Measurements from ENCODE around the gene FCER2.
"Not testable (repeated sequence)": the region's sequence is repeated elsewhere in the genome, so short reads cannot be mapped to it uniquely, and the experiment has no call there.

Gene FCER2

GRCh38 chr19:7645163-7645562 lies 56.8 kb downstream of the FCER2 start:
- DNase-seq = no peak

DNA sequence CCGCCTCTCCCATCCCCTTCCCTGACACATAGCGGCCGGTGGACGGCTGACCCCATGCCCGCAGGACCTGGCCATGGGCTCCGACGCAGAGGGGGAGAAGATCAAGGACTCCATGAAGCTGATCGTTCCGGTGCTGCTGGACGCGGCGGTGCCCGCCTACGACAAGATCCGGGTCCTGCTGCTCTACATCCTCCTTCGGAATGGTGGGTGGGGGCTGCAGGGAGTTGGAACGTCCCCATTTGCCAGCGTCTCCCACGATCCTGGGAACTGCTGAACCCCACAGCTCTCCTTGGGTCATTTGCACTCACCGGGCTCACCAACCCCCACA lies 57.4 kb downstream of the FCER2 start:
- DNase-seq = no peak

- not testable (repeated sequence) for DNase-seq
Observed at GRCh38 chr19:7643629-7644549, 58.0 kb downstream of the FCER2 start.

- DNase-seq = no peak
Observed at GRCh38 chr19:7643031-7643415, 58.9 kb downstream of the FCER2 start.

DNA sequence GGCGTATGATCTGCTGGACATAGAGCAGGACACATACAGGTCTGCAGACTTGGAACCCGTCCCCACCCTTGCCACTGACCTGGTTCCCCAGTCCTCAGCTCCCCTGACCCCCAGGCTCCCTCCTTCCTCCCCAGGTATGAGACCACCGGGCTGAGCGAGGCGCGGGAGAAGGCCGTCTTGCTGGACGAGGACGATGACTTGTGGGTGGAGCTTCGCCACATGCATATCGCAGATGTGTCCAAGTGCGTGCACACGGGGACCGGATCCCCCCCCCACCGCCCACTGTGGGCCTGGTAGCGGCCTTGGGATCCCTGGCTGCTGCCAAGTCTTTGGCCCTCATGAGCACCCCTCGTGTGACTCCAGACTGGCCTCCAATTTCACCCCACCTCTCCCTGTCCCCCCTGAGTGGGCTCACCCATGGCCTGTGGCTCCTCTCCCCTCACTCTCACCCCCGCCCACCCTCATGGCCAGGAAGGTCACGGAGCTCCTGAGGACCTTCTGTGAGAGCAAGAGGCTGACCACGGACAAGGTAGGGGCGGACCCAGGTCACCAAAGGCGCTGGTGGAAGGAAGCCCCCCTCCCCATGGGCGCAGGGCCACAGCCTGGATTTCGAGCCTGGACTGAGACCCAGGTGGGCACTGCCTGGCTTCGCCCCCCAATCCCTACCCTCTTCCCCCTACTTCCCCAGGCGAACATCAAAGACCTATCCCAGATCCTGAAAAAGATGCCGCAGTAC lies 59.5 kb downstream of the FCER2 start:
- DNase-seq = no peak

DNA sequence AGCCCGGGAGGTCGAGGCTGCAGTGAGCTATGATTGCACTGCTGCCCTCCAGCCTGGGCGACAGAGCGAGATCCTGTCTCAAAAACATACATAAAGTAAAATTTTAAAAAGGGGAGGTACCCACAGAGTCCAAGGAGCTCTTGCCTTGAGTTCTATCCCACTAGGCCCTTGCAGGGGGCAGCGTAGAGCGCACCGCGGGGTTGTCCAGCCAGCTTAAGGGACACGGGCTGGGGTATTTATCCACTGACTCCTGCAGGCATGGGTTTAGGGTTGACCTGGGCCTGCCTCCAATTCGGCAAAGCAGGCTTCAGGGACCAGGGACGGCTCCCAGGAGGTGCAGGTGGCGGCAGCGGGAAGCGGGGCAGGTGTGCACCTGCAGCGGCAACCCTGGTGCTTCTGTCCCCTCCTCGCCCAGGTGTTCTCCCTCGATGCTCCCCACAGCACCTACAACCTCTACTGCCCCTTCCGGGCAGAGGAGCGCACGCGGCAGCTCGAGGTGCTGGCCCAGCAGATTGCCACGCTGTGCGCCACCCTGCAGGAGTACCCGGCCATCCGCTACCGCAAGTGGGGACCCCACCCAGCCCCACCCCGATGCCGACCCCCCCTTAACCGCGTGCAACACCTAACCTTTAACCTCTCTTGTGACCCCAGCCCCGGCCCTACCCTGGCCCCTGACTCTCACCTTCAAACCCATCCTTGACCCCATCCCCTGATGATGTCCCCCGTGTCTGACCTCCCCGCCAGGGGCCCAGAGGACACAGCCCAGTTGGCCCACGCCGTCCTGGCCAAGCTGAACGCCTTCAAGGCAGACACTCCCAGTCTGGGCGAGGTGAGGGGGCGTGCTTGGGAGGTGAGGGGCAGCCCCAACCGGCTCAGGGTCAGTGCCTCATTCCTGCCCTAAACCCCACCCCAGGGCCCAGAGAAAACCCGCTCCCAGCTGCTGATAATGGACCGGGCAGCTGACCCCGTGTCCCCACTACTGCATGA lies 60.3 kb downstream of the FCER2 start:
- no peak for DNase-seq

DNA sequence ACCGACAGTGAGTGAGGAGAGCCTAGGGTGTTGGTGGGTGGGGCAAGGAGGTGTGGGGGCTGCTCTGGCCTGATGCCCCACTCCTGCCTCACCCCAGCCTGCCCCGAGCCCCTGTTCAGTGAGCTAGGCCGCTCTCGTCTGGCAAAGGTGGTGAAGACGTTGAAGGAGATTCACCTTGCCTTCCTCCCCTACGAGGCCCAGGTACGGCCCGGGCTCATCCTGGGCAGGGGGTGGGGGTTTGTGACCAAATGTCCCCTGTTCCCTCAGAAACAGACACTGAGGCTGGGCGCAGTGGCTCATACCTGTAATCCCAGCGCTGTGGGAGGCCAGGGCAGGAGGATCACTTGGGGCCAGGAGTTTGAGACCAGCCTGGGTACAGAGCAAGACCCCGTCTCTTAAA lies 61.1 kb downstream of the FCER2 start:
- no peak for DNase-seq

DNA sequence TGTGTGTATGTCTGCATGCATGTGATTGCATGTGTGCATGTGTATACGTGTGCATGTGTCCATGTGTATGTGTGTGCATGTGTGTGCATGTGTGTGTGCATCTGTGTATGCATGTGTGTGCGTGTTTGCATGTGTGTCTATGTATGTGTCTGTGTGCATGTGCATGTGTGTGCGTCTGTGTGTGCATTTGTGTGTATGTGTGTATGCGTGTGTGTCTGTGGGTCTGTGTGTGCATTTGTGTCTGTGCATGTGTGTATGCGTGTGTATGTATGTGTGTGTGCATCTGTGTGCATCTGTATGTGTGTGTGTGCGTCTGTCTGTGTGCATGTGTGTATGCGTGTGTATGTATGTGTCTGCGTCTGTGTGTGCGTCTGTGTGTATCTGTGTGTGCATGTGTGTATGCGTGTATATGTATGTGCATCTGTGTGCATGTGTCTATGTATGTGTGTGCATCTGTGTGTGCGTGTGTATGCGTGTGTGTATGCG lies 62.0 kb downstream of the FCER2 start:
- no peak for DNase-seq

- DNase-seq = no peak
Observed at GRCh38 chr19:7638802-7639465, 63.0 kb downstream of the FCER2 start.

Data from NCI-H1694 (cell line).